ENCODE measurements around the gene PRR35.

- no peak for TF ChIP-seq POLR2AphosphoS5 (IDR thresholded peaks at IDR 0.05)
- no peak for TF ChIP-seq CTCF (IDR thresholded peaks at IDR 0.05)
Observed at GRCh38 chr16:592518-593306, 32.5 kb downstream of the PRR35 start.

Measured in transverse colon (tissue), 4 donors.